Naive thymus-derived CD4-positive, alpha-beta T cell (primary cell): ENCODE results near the gene MAPK8IP1. TPM values are rescaled to one million over a fixed set of nuclear protein-coding genes. Genes with fewer than 3 reads are reported as not detected.

ENCODE experiments used
- ATAC-seq: fragments of 150-1000 bp; cut with Tn5 transposase; 2 replicates; pipeline ENCODE4 v1.10.0; 2021; ENCODE audit warnings: mild to moderate bottlenecking, moderate library complexity
- CTCF ChIA-PET: fragments of 350-600 bp; sonication (Branson Sonifier 250); formaldehyde crosslinking; loops from one replicate; lab custom pipeline; 2021; ENCODE audit warnings: antibody characterized with exemption; lab: Charles Lee
- POLR2A ChIA-PET: fragments of 350-600 bp; sonication (Branson Sonifier 250); formaldehyde crosslinking; loops from one replicate; lab custom pipeline; 2021; ENCODE audit warnings: antibody characterized with exemption, inconsistent platforms; lab: Charles Lee
- DNase-seq, 9 donors: peaks; one replicate each; pipeline versions ENCODE4 v3.0.0 to v3.0.0-alpha.2; 2020 to 2022; ENCODE audit warnings: mixed read lengths in 1 of 9
- H3K27ac ChIP-seq: one replicate; pipeline ENCODE4 v1.7.0; 2013; ENCODE audit warnings: mild to moderate bottlenecking, low read depth, low read length, moderate library complexity
- H3K27me3 ChIP-seq, 2 donors: one replicate each; pipeline ENCODE4 v1.7.0; 2013; ENCODE audit warnings: low read length in 2 of 2, mild to moderate bottlenecking in 2 of 2, moderate library complexity in 2 of 2; ENCODE audit not compliant: control insufficient read depth in 2 of 2, insufficient read depth in 2 of 2
- H3K36me3 ChIP-seq, 3 experiments: 1 replicate in 2 of 3; 2 replicates in 1 of 3; pipeline ENCODE4 v1.7.0; 2013; ENCODE audit warnings: low read length in 3 of 3, mild to moderate bottlenecking in 3 of 3, moderate library complexity in 1 of 3; ENCODE audit not compliant: insufficient read depth in 3 of 3, control insufficient read depth in 2 of 3
- H3K4me1 ChIP-seq, 2 donors: one replicate each; pipeline ENCODE4 v1.7.0; 2013; ENCODE audit warnings: low read length in 2 of 2, mild to moderate bottlenecking in 2 of 2, moderate library complexity in 1 of 2; ENCODE audit not compliant: control insufficient read depth in 2 of 2, insufficient read depth in 2 of 2
- H3K4me3 ChIP-seq: 2 replicates; pipeline ENCODE4 v1.7.0; 2013; ENCODE audit warnings: mild to moderate bottlenecking, low read length
- H3K9me3 ChIP-seq, 3 experiments: 1 replicate in 2 of 3; 2 replicates in 1 of 3; pipeline ENCODE4 v1.7.0; 2013; ENCODE audit warnings: low read length in 3 of 3; ENCODE audit not compliant: control insufficient read depth in 2 of 3
- H3K27ac Mint-ChIP-seq, 9 donors: one replicate each; pipeline ENCODE4 v1.8.0; 2020 to 2022; ENCODE audit warnings: mixed read lengths in 9 of 9, mild to moderate bottlenecking in 8 of 9, moderate library complexity in 5 of 9, inconsistent platforms in 2 of 9
- H3K27me3 Mint-ChIP-seq, 5 donors: one replicate each; pipeline ENCODE4 v1.8.0; 2021 to 2022; ENCODE audit warnings: mixed read lengths in 5 of 5, mild to moderate bottlenecking in 1 of 5
- H3K36me3 Mint-ChIP-seq, 5 donors: one replicate each; pipeline ENCODE4 v1.8.0; 2020 to 2022; ENCODE audit warnings: mixed read lengths in 5 of 5, mild to moderate bottlenecking in 3 of 5, inconsistent platforms in 1 of 5
- H3K4me1 Mint-ChIP-seq, 7 donors: one replicate each; pipeline ENCODE4 v1.8.0; 2020 to 2022; ENCODE audit warnings: mixed read lengths in 7 of 7, mild to moderate bottlenecking in 3 of 7, inconsistent platforms in 1 of 7
- H3K4me3 Mint-ChIP-seq, 10 donors: one replicate each; pipeline ENCODE4 v1.8.0; 2020 to 2022; ENCODE audit warnings: mild to moderate bottlenecking in 10 of 10, mixed read lengths in 10 of 10, moderate library complexity in 6 of 10, inconsistent platforms in 2 of 10
- H3K9me3 Mint-ChIP-seq, 11 donors: one replicate each; pipeline ENCODE4 v1.8.0; 2020 to 2022; ENCODE audit warnings: mixed read lengths in 11 of 11, mild to moderate bottlenecking in 4 of 11, inconsistent platforms in 1 of 11, moderate library complexity in 1 of 11
- intact Hi-C, 2 donors: fragments of 100-400 bp; cut with micrococcal nuclease; formaldehyde crosslinking; loops; one replicate each; pipeline ENCODE4 v1.15.1; 2023
- polyA plus RNA-seq, 2 donors: library from polyadenylated mRNA; unstranded; fragments of 300-500 nt; fragmentation: Illumina TruSeq; gene quantifications; one replicate each; pipeline ENCODE4 v1.2.3, GENCODE V29; 2021
- total RNA-seq, 6 experiments: library from RNA in 5 of 6; stranded (reverse) in 5 of 6; gene quantifications; 1 replicate in 5 of 6; 2 replicates in 1 of 6; pipeline ENCODE4 v1.2.3 and lab custom pipeline; 2021 to 2026

Gene MAPK8IP1
- total and polyA plus RNA-seq, 7 experiments from 2014 or later = 0.65 to 7.0 (median 0.92) TPM; not detected in 2

DNA sequence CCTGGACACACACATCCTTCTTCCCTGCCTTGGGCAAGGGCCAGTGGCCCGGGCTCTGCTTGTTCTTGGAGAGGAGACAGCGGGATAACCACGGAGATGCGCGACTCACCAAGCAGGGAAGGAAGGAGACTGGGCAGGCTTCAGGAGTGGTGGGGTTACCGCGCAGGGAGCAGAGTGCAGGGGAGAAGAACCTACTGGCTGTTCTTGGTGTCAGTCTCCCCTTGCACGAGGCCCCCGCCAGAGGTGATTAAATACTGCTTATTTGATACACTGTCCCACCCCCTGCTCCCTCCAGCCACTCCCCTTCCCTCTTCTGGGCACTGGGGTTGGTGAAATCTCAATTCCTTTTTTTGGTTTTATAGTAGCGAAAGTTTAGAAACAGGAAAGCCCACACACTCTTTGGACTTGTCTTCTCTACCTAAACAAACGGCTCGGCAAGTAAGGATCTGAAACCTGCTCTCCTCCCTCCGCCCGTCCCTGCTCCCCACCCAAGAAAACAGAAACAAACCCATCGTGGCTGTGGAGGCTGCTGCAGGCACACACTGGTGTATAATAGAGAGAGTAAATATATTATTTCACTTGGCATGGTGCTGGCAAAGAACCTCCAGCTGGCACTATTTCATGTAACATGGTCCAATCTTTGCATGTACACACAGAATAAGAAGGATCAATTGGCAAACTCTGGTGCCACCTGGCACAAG, 47.8 kb downstream of the MAPK8IP1 start:
- Mint-ChIP-seq H3K9me3 (no peaks in the 10 kb centered on the region), H3K27me3 (no peaks in the 10 kb centered on the region), H3K36me3 (peaks cover 0 to 27% (median 3%) of the 10 kb centered on the region in 5 donors), H3K4me1 (peaks cover 17 to 36% (median 22%) of the 10 kb centered on the region in 7 donors), H3K4me3 (no peak overlapping the region), H3K27ac (peak overlapping the region in 1 of 9 donors; percentile 54)
- Histone ChIP-seq H3K4me3 (no peak overlapping the region), H3K4me1 (peaks cover 25 to 27% of the 10 kb centered on the region in 2 donors), H3K36me3 (peaks cover 4 to 57% (median 14%) of the 10 kb centered on the region in 3 experiments), H3K27me3 (no peaks in the 10 kb centered on the region), H3K9me3 (no peaks in the 10 kb centered on the region), H3K27ac (no peak overlapping the region)
- ATAC-seq (peak; percentile 39), DNase-seq (no peak)
- ChIA-PET CTCF (no interaction called here), POLR2A (no interaction called here)
- intact Hi-C loops = no loop called here

DNA sequence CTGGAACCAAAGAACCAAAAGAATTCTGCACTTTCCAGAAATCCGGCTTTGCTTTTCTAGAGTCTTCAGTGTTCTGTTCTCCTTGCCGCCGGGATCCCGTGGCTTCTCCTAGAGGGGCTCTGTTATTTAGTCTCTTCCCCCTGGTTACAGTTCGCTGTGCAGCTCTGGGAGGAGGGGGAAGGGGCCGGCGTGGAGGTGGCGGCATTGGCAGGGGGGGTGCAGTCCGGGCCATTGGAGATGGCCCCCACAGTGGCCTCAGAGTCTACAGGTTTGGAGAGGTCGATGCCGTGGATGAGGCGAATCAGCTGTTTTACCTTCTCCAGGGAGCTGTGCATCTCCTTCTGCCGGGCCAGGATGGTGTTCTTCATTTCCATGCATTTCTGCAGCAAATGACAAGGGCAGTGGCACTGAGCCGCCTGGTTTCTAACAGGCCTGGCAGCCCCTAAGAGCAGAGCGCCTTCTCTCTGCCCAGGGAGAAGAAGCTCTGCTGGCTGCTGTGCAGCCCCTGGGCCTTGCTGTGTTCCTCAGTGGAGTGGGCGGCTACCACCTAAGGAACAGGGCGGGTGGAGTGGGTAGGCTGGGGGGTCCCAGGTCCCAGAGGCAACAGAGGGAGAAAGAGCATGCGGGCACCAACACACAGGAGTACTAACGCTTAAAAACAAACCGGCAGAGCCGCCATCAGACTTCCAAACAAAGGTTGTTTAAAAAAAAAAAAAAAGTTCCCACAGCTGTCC, 48.6 kb downstream of the MAPK8IP1 start:
- H3K27ac Mint-ChIP-seq = no peak overlapping the region
- no peak overlapping the region for H3K4me3 ChIP-seq
- H3K4me1 Mint-ChIP-seq = peaks cover 15 to 36% (median 22%) of the 10 kb centered on the region in 7 donors
- H3K27ac ChIP-seq = no peak overlapping the region
- intact Hi-C loops = no loop called here
- no peaks in the 10 kb centered on the region for H3K27me3 ChIP-seq
- H3K27me3 Mint-ChIP-seq = no peaks in the 10 kb centered on the region
- no peak overlapping the region for H3K4me3 Mint-ChIP-seq
- CTCF ChIA-PET = interaction anchor here (0.6 kb wide), 1 partner anchor 1010 kb away, joined by 3 read pairs; no protein-coding TSS in a partner anchor
- POLR2A ChIA-PET = no interaction called here
- peaks cover 25 to 27% of the 10 kb centered on the region in 2 donors for H3K4me1 ChIP-seq
- no peaks in the 10 kb centered on the region for H3K9me3 Mint-ChIP-seq
- H3K36me3 Mint-ChIP-seq = peaks cover 0 to 30% (median 3%) of the 10 kb centered on the region in 5 donors
- no peak for DNase-seq
- H3K36me3 ChIP-seq = peaks cover 4 to 60% (median 14%) of the 10 kb centered on the region in 3 experiments
- H3K9me3 ChIP-seq = no peaks in the 10 kb centered on the region
- ATAC-seq = no peak

DNA sequence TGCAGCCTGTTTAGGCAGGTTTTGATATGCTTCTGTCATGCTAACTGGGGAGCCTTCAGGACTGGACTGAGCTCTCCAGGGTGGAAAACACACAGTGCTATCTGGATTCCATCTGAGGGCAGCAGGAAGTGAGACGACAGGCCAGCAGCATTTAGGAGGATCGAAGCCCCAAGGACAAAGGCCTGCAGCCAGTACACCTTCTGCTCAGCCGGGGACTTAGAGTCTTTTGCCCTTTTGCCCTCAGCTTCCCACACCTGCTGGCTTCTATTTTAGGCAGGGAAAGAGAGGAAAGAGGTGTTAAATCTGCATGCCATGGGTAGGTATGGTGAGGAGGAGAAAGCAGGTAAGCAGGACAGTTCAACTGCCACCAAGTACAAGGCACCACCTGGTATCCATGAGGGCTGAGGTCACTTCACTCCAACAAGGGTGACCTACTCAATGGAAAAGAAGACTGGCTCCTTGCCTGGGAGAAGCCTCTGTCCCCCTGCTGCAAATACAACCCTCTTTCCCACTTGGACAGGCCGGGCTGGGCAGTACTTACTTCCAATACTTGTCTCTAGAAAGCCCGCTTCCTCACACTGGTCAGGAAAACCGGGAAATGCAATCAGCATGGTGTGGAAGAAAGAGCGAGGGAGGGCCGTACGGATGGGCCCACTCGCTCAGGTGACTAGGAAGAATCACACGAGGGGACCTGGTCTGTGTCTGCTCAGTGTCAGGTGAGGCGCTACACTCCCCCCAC, 49.3 kb downstream of the MAPK8IP1 start:
- DNase-seq (no peak), ATAC-seq (no peak)
- Histone ChIP-seq H3K4me1 (peaks cover 19 to 22% of the 10 kb centered on the region in 2 donors), H3K27me3 (no peaks in the 10 kb centered on the region), H3K4me3 (no peak overlapping the region), H3K27ac (no peak overlapping the region), H3K36me3 (peaks cover 4 to 60% (median 14%) of the 10 kb centered on the region in 3 experiments), H3K9me3 (no peaks in the 10 kb centered on the region)
- no peaks in the 10 kb centered on the region for H3K9me3 Mint-ChIP-seq
- H3K27ac Mint-ChIP-seq = no peak overlapping the region
- CTCF ChIA-PET = interaction anchor here (0.6 kb wide), 1 partner anchor 1009 kb away, joined by 3 read pairs; no protein-coding TSS in a partner anchor
- peaks cover 0 to 33% (median 3%) of the 10 kb centered on the region in 5 donors for H3K36me3 Mint-ChIP-seq
- POLR2A ChIA-PET = no interaction called here
- H3K27me3 Mint-ChIP-seq = no peaks in the 10 kb centered on the region
- H3K4me1 Mint-ChIP-seq = peaks cover 15 to 31% (median 19%) of the 10 kb centered on the region in 7 donors
- intact Hi-C loops = no loop called here
- no peak overlapping the region for H3K4me3 Mint-ChIP-seq

DNA sequence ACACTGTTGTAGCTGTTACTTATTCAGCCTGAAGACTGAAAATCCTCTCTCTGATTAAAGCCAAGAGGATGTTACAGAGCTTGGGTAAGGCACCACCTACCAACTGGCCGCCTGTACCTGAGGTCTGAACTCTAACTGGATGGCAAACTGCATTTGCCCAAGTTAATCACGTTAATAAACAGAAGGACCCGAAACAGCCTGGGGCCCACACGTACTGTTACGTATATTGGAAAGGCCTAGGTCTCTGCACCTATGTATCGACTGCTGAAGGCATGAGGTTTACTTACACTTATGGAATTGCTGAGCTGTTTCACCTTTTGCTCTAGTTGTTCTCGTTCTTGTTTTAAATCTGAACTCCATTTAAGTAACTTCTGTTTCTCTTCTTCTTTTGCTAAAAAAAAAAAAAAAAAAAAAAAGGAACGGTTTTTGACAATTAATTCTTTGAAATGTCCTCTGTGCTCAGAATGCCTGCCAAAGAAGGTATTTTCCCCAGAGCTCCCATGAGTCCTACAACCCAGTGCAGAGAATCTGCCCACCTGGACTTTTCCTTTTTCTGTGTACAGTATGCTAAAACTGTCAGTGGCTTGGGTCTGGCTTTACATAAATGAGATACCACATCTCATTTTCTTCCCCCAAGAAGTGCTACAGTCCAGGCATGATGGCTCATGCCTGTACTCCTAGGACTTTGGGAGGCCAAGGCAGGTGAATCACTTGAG, 50.1 kb downstream of the MAPK8IP1 start:
- Mint-ChIP-seq H3K27me3 (no peaks in the 10 kb centered on the region), H3K4me3 (no peak overlapping the region), H3K9me3 (no peaks in the 10 kb centered on the region), H3K27ac (no peak overlapping the region), H3K4me1 (peaks cover 7 to 23% (median 11%) of the 10 kb centered on the region in 7 donors), H3K36me3 (peaks cover 0 to 33% (median 3%) of the 10 kb centered on the region in 5 donors)
- no peaks in the 10 kb centered on the region for H3K27me3 ChIP-seq
- H3K4me3 ChIP-seq = no peak overlapping the region
- peaks cover 4 to 60% (median 14%) of the 10 kb centered on the region in 3 experiments for H3K36me3 ChIP-seq
- peaks cover 12 to 15% of the 10 kb centered on the region in 2 donors for H3K4me1 ChIP-seq
- POLR2A ChIA-PET = no interaction called here
- DNase-seq (no peak), ATAC-seq (no peak)
- H3K27ac ChIP-seq = no peak overlapping the region
- intact Hi-C loops = no loop called here
- CTCF ChIA-PET = interaction anchor here (0.5 to 1.3 kb wide), 2 partner anchors 29 to 98 kb away, joined by 3 to 5 read pairs; no protein-coding TSS in a partner anchor
- no peaks in the 10 kb centered on the region for H3K9me3 ChIP-seq

DNA sequence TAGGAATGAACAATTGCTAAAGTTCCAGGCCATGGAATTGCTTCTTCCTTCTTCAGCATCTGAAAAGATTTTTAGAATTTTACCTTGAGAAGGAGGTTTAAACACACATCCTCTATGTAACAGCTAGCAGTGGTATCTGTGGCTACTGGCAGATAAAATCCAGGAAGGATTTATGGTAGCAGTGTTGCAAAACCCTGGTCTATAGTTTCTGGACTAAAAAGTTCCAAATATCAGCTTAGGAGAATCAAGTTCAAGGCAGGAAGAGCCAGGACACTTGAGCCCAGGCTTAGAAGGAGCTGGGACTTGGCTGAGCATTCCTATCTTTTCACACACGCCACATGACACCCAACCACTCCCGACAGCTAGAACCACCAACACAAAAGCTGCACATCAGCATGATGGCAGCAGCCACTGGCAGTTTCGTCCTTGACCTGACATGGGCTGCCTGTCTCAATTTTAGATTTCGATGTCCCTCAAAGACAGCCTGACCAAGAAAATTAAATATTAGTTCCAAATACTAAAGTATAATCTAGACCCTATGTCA, 51.1 kb downstream of the MAPK8IP1 start:
- ATAC-seq (no peak), DNase-seq (no peak)
- Histone ChIP-seq H3K9me3 (no peaks in the 10 kb centered on the region), H3K36me3 (peaks cover 4 to 63% (median 14%) of the 10 kb centered on the region in 3 experiments), H3K27me3 (no peaks in the 10 kb centered on the region), H3K27ac (no peak overlapping the region), H3K4me1 (peaks cover 2 to 4% of the 10 kb centered on the region in 2 donors), H3K4me3 (no peak overlapping the region)
- ChIA-PET POLR2A (no interaction called here), CTCF (interaction anchor here (1.3 kb wide), 1 partner anchor 28 kb away, joined by 5 read pairs; no protein-coding TSS in a partner anchor)
- H3K36me3 Mint-ChIP-seq = peaks cover 0 to 31% (median 3%) of the 10 kb centered on the region in 5 donors
- peaks cover under 1 to 12% (median 2%) of the 10 kb centered on the region in 7 donors for H3K4me1 Mint-ChIP-seq
- H3K9me3 Mint-ChIP-seq = no peaks in the 10 kb centered on the region
- intact Hi-C loops = no loop called here
- no peak overlapping the region for H3K4me3 Mint-ChIP-seq
- no peaks in the 10 kb centered on the region for H3K27me3 Mint-ChIP-seq
- H3K27ac Mint-ChIP-seq = peak overlapping the region in 1 of 9 donors; percentile 50
